ENCODE measurements around the gene AFF3. TPM values are rescaled to one million over a fixed set of nuclear protein-coding genes. Genes with fewer than 3 reads are reported as not detected.

Gene AFF3
- total RNA-seq, 6 experiments from 2014 or later: 0.80 to 8.2 (median 6.8) TPM

DNA sequence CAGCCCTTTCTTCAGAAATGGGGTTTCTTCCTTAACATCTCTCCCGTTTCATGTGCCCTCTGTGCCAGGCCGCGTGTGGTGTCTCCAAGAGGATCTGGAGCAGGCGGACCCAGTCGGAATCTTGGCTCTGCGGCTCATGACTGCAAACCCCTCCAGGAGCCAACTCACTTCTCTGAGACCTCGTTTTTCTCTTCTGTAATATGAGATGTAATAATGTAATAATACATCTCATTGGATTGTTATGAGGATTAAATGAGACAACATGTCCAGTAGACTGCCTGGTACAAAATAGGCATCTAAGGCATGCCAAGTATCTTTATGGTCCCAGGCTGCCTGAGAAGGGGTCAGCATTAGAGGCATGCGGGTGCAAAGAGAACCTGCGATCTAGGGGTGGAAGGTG is 431.2 kb downstream of the AFF3 start:
- Mint-ChIP-seq H3K4me1 (ENCODE audit: low read depth) (peaks cover 22% of the 10 kb centered on the region), H3K27ac (no peak overlapping the region), H3K9me3 (no peaks in the 10 kb centered on the region), H3K36me3 (ENCODE audit: low read depth) (peaks cover 5% of the 10 kb centered on the region; the same call in 1 of the 2 replicates), H3K4me3 (no peak overlapping the region; the same call in 1 of the 2 replicates), H3K27me3 (ENCODE audit: insufficient read depth) (peaks cover 3% of the 10 kb centered on the region; the same call in 1 of the 2 replicates)
- no peak for TF ChIP-seq CTCF (IDR thresholded peaks at IDR 0.05)
- DNase-seq: no peak

DNA sequence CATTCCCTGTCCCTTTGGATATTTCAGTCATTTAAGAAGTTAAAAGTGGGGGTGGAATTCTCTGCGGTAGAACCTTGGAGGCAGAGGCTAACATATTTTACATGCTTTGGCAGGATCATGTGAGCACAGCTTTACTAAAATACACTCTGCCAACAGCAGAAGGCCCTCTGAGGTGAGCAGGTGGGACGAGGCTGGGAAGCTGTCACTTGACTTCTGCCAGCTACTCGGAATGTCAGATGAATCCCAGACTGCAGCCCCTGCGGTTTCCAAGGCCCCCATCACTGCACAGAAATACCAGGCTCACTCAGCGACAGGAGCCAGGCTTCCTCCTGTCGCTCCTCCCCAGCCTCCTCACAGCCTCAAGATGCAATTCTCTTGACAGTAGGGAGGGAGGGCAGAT is 431.7 kb downstream of the AFF3 start:
- Mint-ChIP-seq H3K27ac (no peak overlapping the region), H3K9me3 (no peaks in the 10 kb centered on the region), H3K36me3 (ENCODE audit: low read depth) (peaks cover 5% of the 10 kb centered on the region; the same call in 1 of the 2 replicates), H3K4me3 (no peak overlapping the region), H3K4me1 (ENCODE audit: low read depth) (peaks cover 22% of the 10 kb centered on the region), H3K27me3 (ENCODE audit: insufficient read depth) (peaks cover 3% of the 10 kb centered on the region; the same call in 1 of the 2 replicates)
- DNase-seq: no peak
- no peak for TF ChIP-seq CTCF (IDR thresholded peaks at IDR 0.05)

DNA sequence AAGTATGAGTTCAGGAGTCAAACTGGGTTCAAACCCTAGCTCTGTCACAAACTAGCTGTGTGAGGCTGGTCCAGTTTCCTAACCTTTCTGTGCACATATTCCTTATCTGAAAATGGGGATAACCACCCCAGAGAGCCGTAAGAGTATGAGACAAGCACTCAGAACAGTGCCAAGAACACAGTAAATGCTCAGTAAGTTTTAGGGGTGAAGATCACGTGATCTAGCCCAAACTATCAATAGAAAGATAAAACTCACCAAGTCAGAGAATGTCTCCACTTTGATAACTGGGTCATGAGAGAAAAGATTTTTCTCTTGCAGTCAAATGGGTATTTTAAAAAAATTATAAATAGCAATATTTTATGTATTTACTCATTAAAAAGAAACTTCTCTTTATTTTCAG is 433.2 kb downstream of the AFF3 start:
- no peak for TF ChIP-seq CTCF (IDR thresholded peaks at IDR 0.05)
- no peak overlapping the region for H3K27ac Mint-ChIP-seq
- H3K4me3 Mint-ChIP-seq: no peak overlapping the region
- peaks cover 3% of the 10 kb centered on the region; the same call in 1 of the 2 replicates for H3K27me3 Mint-ChIP-seq (ENCODE audit: insufficient read depth)
- H3K36me3 Mint-ChIP-seq (ENCODE audit: low read depth): peaks cover 5% of the 10 kb centered on the region; the same call in 1 of the 2 replicates
- no peaks in the 10 kb centered on the region for H3K9me3 Mint-ChIP-seq
- no peak for DNase-seq
- peaks cover 22% of the 10 kb centered on the region for H3K4me1 Mint-ChIP-seq (ENCODE audit: low read depth)

GRCh38 chr2:99708231-99708630 is 434.2 kb downstream of the AFF3 start:
- DNase-seq: no peak
- Mint-ChIP-seq H3K27ac (no peak overlapping the region), H3K9me3 (no peaks in the 10 kb centered on the region; the same call in 1 of the 2 replicates), H3K36me3 (ENCODE audit: low read depth) (peaks cover 5% of the 10 kb centered on the region; the same call in 1 of the 2 replicates), H3K4me3 (no peak overlapping the region), H3K27me3 (ENCODE audit: insufficient read depth) (peaks cover 3% of the 10 kb centered on the region; the same call in 1 of the 2 replicates), H3K4me1 (ENCODE audit: low read depth) (peaks cover 32% of the 10 kb centered on the region)
- TF ChIP-seq CTCF (IDR thresholded peaks at IDR 0.05): no peak

- Mint-ChIP-seq H3K27ac (no peak overlapping the region), H3K27me3 (ENCODE audit: insufficient read depth) (peaks cover 3% of the 10 kb centered on the region; the same call in 1 of the 2 replicates), H3K4me1 (ENCODE audit: low read depth) (peaks cover 32% of the 10 kb centered on the region), H3K36me3 (ENCODE audit: low read depth) (no peaks in the 10 kb centered on the region), H3K9me3 (no peaks in the 10 kb centered on the region; the same call in 1 of the 2 replicates), H3K4me3 (no peak overlapping the region)
- no peak for TF ChIP-seq CTCF (IDR thresholded peaks at IDR 0.05)
- no peak for DNase-seq
Measured at GRCh38 chr2:99707592-99707991, 434.8 kb downstream of the AFF3 start.

Data from HFFc6 (cell line).